HEK293T (cell line): ENCODE results near the gene APOL4.

Source experiments
- ARNT ChIP-seq: fragments of 450-650 bp; IDR thresholded peaks from 2 replicates; pipeline ENCODE4 v1.6.1; 2017; ENCODE audit warnings: mild to moderate bottlenecking
- BHLHE40 ChIP-seq: fragments of 450-650 bp; IDR thresholded peaks from 2 replicates; pipeline ENCODE4 v1.6.1; 2016; ENCODE audit warnings: mild to moderate bottlenecking, moderate library complexity, borderline replicate concordance
- FOXA1 ChIP-seq: fragments of 450-650 bp; IDR thresholded peaks from 2 replicates; pipeline ENCODE4 v1.6.1; 2016; ENCODE audit warnings: mild to moderate bottlenecking
- FOXM1 ChIP-seq: fragments of 450-650 bp; IDR thresholded peaks from 2 replicates; pipeline ENCODE4 v1.6.1; 2017; ENCODE audit warnings: mild to moderate bottlenecking, borderline replicate concordance
- LEF1 ChIP-seq: fragments of 450-650 bp; IDR thresholded peaks from 2 replicates; pipeline ENCODE4 v1.6.1; 2017; ENCODE audit warnings: mild to moderate bottlenecking, borderline replicate concordance
- NFRKB ChIP-seq: fragments of 450-650 bp; IDR thresholded peaks from 2 replicates; pipeline ENCODE4 v1.6.1; 2016; ENCODE audit warnings: mild to moderate bottlenecking, moderate library complexity
- PKNOX1 ChIP-seq: fragments of 450-650 bp; IDR thresholded peaks from 2 replicates; pipeline ENCODE4 v1.6.1; 2016
- SP1 ChIP-seq: fragments of 450-650 bp; IDR thresholded peaks from 2 replicates; pipeline ENCODE4 v1.6.1; 2017
- SUZ12 ChIP-seq: fragments of 450-650 bp; IDR thresholded peaks from 2 replicates; pipeline ENCODE4 v1.6.1; 2016; ENCODE audit warnings: mild to moderate bottlenecking
- TARDBP ChIP-seq: fragments of 450-650 bp; IDR thresholded peaks from 2 replicates; pipeline ENCODE4 v1.6.1; 2016

- TF ChIP-seq BHLHE40 (no peak), ARNT (no peak), NFRKB (no peak), SP1 (no peak), FOXA1 (no peak), LEF1 (no peak), SUZ12 (no peak), FOXM1 (no peak), TARDBP (no peak), PKNOX1 (no peak)
Measured at GRCh38 chr22:36183446-36183845, 18.2 kb downstream of the APOL4 start.
